ENCODE data around the gene KHK. TPM values are rescaled to one million over a fixed set of nuclear protein-coding genes. Genes with fewer than 3 reads are reported as not detected.

Gene KHK
- total RNA-seq (ENCODE audit: unreplicated experiment): 5.3 TPM
- long read RNA-seq, partial matches to known transcripts: 0 of 13 reads
- long read RNA-seq, other reads (novel, unspliced or antisense): 11 of 13 reads

DNA sequence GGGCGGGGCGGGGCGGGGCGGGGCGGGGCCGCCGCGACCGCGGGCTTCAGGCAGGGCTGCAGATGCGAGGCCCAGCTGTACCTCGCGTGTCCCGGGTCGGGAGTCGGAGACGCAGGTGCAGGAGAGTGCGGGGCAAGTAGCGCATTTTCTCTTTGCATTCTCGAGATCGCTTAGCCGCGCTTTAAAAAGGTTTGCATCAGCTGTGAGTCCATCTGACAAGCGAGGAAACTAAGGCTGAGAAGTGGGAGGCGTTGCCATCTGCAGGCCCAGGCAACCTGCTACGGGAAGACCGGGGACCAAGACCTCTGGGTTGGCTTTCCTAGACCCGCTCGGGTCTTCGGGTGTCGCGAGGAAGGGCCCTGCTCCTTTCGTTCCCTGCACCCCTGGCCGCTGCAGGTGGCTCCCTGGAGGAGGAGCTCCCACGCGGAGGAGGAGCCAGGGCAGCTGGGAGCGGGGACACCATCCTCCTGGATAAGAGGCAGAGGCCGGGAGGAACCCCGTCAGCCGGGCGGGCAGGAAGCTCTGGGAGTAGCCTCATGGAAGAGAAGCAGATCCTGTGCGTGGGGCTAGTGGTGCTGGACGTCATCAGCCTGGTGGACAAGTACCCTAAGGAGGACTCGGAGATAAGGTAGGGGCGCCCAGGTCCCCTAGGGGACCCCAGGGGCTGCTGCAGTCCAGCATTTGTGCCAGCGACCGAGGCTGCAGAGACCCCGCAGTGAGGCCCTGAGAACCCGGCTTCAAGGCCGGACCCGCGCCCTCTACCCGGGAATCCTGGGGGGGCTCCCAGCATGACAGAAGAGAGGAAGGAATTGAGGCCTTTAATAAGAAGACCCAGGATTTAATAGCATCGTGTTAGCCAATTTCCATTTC, at the start of gene KHK:
KHK (plus strand) TSS at position 49 of the 870 bp plus-strand sequence; CDS start at position 537, 488 bp downstream.
- peak within 1 kb of the TSS; percentile 86 for H3K4me3 Mint-ChIP-seq (ENCODE audit: unreplicated experiment)
- no peaks in the 10 kb centered on the region for H3K36me3 Mint-ChIP-seq (ENCODE audit: unreplicated experiment)
- DNase-seq: peak; percentile 47
- peak within 1 kb of the TSS; percentile 75 for H3K27ac Mint-ChIP-seq (ENCODE audit: unreplicated experiment)
- H3K4me1 Mint-ChIP-seq (ENCODE audit: low read depth, unreplicated experiment): peaks cover 5% of the 10 kb centered on the region
- TF ChIP-seq, protein P1, sequence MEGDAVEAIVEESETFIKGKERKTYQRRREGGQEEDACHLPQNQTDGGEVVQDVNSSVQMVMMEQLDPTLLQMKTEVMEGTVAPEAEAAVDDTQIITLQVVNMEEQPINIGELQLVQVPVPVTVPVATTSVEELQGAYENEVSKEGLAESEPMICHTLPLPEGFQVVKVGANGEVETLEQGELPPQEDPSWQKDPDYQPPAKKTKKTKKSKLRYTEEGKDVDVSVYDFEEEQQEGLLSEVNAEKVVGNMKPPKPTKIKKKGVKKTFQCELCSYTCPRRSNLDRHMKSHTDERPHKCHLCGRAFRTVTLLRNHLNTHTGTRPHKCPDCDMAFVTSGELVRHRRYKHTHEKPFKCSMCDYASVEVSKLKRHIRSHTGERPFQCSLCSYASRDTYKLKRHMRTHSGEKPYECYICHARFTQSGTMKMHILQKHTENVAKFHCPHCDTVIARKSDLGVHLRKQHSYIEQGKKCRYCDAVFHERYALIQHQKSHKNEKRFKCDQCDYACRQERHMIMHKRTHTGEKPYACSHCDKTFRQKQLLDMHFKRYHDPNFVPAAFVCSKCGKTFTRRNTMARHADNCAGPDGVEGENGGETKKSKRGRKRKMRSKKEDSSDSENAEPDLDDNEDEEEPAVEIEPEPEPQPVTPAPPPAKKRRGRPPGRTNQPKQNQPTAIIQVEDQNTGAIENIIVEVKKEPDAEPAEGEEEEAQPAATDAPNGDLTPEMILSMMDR (IDR thresholded peaks at IDR 0.05; ENCODE audit: partially characterized antibody, unreplicated experiment): peak; percentile 45
- H3K9me3 Mint-ChIP-seq (ENCODE audit: unreplicated experiment): peaks cover 7% of the 10 kb centered on the region
- H3K27me3 Mint-ChIP-seq (ENCODE audit: unreplicated experiment): peaks cover 3% of the 10 kb centered on the region

GRCh38 chr2:27038012-27038411, 48.6 kb upstream of the KHK start:
- DNase-seq: no peak
- Mint-ChIP-seq H3K27ac (ENCODE audit: unreplicated experiment) (no peak overlapping the region), H3K27me3 (ENCODE audit: unreplicated experiment) (peaks cover 2% of the 10 kb centered on the region), H3K9me3 (ENCODE audit: unreplicated experiment) (peaks cover 3% of the 10 kb centered on the region), H3K36me3 (ENCODE audit: unreplicated experiment) (no peaks in the 10 kb centered on the region), H3K4me3 (ENCODE audit: unreplicated experiment) (no peak overlapping the region), H3K4me1 (ENCODE audit: low read depth, unreplicated experiment) (peaks cover 8% of the 10 kb centered on the region)
- TF ChIP-seq, protein P1 (IDR thresholded peaks at IDR 0.05; ENCODE audit: partially characterized antibody, unreplicated experiment): no peak

DNA sequence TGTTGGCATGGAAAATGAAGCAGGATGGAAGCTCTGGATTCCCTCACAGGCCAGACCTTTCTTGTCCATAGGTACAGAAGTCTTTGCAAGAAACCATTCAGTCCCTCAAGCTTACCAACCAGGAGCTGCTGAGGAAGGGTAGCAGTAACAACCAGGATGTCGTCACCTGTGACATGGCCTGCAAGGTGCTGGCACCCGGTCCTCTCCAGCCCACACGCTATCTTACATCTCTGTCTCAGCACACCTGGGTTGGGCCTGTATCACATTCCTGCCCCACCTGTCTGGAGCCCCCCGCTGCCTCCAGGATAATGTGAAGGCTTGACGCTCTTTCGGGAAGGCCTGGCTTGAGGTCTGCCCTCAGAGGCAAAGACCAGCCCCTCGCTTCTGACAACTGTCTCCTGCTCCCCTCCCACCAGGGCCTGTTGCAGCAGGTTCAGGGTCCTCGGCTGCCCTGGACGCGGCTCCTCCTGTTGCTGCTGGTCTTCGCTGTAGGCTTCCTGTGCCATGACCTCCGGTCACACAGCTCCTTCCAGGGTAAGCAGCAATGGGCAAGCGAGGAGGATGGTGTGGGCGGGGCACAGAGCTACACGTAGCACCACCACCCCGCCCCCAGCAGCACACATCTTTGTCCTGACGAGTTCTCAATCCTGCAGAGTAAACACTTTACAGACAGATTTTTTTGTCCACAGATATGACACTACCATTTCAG, 47.8 kb upstream of the KHK start:
- peaks cover 3% of the 10 kb centered on the region for H3K9me3 Mint-ChIP-seq (ENCODE audit: unreplicated experiment)
- H3K36me3 Mint-ChIP-seq (ENCODE audit: unreplicated experiment): no peaks in the 10 kb centered on the region
- H3K4me3 Mint-ChIP-seq (ENCODE audit: unreplicated experiment): no peak overlapping the region

GRCh38 chr2:27039426-27039825, 47.1 kb upstream of the KHK start:
- DNase-seq: no peak
- TF ChIP-seq, protein P1 (IDR thresholded peaks at IDR 0.05; ENCODE audit: partially characterized antibody, unreplicated experiment): no peak
- Mint-ChIP-seq H3K27ac (ENCODE audit: unreplicated experiment) (no peak overlapping the region), H3K4me3 (ENCODE audit: unreplicated experiment) (no peak overlapping the region), H3K9me3 (ENCODE audit: unreplicated experiment) (peaks cover 3% of the 10 kb centered on the region), H3K36me3 (ENCODE audit: unreplicated experiment) (no peaks in the 10 kb centered on the region), H3K4me1 (ENCODE audit: low read depth, unreplicated experiment) (no peaks in the 10 kb centered on the region), H3K27me3 (ENCODE audit: unreplicated experiment) (peaks cover 2% of the 10 kb centered on the region)

More for the DNA sequence above, 47.8 kb upstream of the KHK start:
- peaks cover 2% of the 10 kb centered on the region for H3K27me3 Mint-ChIP-seq (ENCODE audit: unreplicated experiment)
- H3K27ac Mint-ChIP-seq (ENCODE audit: unreplicated experiment): no peak overlapping the region
- H3K4me1 Mint-ChIP-seq (ENCODE audit: low read depth, unreplicated experiment): peaks cover 4% of the 10 kb centered on the region
- no peak for DNase-seq
- TF ChIP-seq, protein P1 (IDR thresholded peaks at IDR 0.05; ENCODE audit: partially characterized antibody, unreplicated experiment): no peak
